ENCODE results near the gene DNM3.

Gene DNM3

DNA sequence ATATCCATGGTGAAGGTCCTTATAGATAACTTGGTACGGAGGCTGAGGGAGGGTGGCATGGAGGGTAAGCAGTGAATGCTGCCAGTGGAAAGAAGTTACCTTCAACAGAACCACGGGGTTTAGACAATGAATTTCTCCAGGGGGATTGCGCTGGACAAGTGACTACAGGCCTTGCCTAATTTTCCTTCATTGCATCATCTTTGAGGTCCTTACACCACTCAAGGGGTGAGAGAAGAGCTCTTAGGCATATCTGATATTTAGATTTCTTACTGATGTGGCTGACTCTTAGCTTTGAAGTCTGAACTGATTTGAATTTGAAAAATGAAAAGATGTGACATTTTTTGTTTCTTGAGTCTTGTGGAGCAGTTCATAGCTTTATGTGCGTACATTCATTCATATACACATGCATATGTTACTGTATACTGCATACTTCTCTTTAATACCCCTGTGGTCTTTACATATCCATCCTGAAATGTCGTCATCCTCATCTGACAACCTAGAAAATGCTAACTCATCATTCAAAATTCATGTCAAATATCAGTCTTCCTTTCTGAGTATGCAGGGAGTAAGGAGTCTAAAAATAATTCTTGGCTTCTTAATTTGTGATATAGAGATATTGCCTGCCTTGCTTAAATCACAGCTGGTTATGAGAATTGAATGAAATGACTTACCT, 63.6 kb downstream of the DNM3 start:
- DNase-seq (ENCODE audit: low spot score) = no peak
- TF ChIP-seq, protein P1, sequence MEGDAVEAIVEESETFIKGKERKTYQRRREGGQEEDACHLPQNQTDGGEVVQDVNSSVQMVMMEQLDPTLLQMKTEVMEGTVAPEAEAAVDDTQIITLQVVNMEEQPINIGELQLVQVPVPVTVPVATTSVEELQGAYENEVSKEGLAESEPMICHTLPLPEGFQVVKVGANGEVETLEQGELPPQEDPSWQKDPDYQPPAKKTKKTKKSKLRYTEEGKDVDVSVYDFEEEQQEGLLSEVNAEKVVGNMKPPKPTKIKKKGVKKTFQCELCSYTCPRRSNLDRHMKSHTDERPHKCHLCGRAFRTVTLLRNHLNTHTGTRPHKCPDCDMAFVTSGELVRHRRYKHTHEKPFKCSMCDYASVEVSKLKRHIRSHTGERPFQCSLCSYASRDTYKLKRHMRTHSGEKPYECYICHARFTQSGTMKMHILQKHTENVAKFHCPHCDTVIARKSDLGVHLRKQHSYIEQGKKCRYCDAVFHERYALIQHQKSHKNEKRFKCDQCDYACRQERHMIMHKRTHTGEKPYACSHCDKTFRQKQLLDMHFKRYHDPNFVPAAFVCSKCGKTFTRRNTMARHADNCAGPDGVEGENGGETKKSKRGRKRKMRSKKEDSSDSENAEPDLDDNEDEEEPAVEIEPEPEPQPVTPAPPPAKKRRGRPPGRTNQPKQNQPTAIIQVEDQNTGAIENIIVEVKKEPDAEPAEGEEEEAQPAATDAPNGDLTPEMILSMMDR (IDR thresholded peaks at IDR 0.05; ENCODE audit: extremely low read depth, insufficient read depth, missing control alignments) = no peak
- in situ Hi-C loops (cut with MboI; ENCODE audit: low pct_unique_long_range_greater_than_20kb, low sequenced_read_pairs, unreplicated experiment) = no loop called here

DNA sequence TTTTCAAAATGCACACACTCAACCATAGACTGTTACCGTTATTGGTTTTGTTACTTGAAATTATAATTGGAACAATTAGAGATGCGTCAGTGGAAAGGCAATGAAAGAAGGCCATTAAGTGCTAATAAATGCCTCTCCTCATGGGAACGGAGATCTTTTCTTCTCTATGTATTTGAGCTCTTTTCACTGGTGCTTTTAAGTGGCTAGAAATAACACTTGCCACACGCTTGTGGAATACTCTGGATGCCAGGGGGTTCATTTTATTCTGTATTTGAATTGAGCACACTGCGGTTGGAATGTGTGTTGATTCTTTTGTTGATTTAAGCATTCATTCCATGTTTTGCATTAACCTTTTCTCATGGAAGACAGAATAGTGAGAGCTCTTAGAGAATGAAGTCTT, 68.4 kb downstream of the DNM3 start:
- no peak for DNase-seq (ENCODE audit: low spot score)
- in situ Hi-C loops (cut with MboI; ENCODE audit: low pct_unique_long_range_greater_than_20kb, low sequenced_read_pairs, unreplicated experiment) = no loop called here
- TF ChIP-seq, protein P1 (IDR thresholded peaks at IDR 0.05; ENCODE audit: extremely low read depth, insufficient read depth, missing control alignments) = no peak

DNA sequence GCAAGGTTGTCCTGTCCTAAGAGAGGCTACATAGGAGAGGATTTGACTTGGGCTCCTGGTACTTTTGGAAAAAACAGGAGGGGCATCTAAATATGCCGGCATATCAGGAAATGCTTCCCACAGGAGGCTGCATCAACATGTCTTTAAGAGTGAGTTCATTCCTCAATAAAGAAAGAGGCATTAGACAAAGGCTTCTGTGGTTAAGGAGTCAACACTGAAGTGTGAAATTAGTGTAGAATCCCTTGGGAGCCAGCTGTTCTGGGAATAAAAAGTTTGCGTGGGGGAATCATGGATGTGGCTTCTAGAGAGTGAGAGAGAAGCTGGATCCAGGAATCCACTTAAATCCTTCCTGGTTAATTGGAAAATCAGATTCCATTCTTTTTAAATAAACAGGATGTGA, 69.5 kb downstream of the DNM3 start:
- in situ Hi-C loops (cut with MboI; ENCODE audit: low pct_unique_long_range_greater_than_20kb, low sequenced_read_pairs, unreplicated experiment) = no loop called here
- TF ChIP-seq, protein P1 (IDR thresholded peaks at IDR 0.05; ENCODE audit: extremely low read depth, insufficient read depth, missing control alignments) = no peak
- DNase-seq (ENCODE audit: low spot score) = no peak

DNA sequence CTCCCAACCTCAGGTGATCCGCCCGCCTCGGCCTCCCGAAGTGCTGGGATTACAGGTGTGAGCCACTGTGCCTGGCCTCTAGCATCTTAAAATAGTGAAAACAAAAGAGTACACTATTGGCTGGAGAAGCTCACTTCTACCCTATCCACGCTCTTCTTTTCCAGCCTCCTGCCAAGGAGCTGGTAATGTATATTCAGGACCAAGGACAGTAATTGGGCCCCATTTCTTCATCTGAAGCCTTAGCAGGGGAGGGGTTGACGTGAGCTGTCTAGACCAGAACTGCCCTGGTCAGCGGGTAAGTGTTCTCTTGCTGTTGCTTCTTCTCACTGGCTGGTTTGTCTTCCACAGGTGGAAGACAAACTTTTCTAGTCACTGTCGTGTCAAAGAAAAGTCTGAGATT, 70.2 kb downstream of the DNM3 start:
- DNase-seq (ENCODE audit: low spot score) = no peak
- TF ChIP-seq, protein P1 (IDR thresholded peaks at IDR 0.05; ENCODE audit: extremely low read depth, insufficient read depth, missing control alignments) = no peak
- in situ Hi-C loops (cut with MboI; ENCODE audit: low pct_unique_long_range_greater_than_20kb, low sequenced_read_pairs, unreplicated experiment) = no loop called here

DNA sequence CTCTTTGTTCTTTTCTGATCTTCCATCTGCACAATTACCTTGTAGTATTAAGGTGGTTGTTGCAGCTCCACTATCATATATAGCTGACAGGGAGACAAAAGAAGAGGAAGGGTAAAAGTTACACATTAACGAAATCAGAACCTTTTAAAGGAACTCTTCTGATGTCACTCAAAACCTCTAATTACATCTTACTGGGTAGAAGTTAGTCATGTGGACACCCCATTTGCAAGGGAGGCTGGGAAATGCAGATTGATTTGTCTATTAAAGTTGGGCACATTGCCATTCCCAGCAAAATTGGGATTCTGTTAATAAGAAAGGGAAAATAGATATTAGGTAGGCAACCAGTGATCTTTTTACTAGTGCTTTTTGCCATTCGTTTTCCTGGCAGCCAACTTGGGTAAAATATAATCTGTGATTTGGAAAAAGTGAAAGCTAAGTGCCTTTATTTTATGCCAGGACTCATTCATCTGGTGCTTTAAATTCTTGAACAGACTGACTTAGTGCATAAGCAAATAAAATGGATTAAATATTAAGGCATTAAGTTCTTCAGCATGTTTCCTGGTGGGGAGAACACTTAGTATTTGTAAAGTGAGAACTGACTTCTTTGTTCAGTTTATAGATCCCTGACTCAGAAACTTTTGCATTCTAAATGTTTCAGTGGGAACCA, 71.3 kb downstream of the DNM3 start:
- TF ChIP-seq, protein P1 (IDR thresholded peaks at IDR 0.05; ENCODE audit: extremely low read depth, insufficient read depth, missing control alignments) = no peak
- in situ Hi-C loops (cut with MboI; ENCODE audit: low pct_unique_long_range_greater_than_20kb, low sequenced_read_pairs, unreplicated experiment) = no loop called here
- no peak for DNase-seq (ENCODE audit: low spot score)

DNA sequence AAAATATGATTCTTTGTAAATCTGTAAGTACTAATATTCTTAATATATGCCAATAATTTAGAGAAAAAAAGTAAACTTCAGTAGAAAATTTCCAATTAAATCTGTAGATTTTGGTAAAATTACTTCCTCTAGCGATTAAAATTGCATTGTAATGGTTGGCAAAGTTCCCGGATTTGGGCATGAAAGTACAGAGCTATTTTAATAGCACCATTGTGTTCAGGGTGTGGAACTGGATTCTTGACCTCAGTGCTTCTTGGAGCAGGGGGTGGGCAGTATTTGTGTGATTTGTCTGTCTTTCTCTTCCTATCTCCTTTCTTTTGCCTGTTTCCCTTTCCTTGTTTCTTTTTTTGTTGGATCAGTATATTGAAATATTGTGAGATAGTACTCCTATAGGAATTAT, 72.1 kb downstream of the DNM3 start:
- TF ChIP-seq, protein P1 (IDR thresholded peaks at IDR 0.05; ENCODE audit: extremely low read depth, insufficient read depth, missing control alignments) = no peak
- in situ Hi-C loops (cut with MboI; ENCODE audit: low pct_unique_long_range_greater_than_20kb, low sequenced_read_pairs, unreplicated experiment) = no loop called here
- no peak for DNase-seq (ENCODE audit: low spot score)

All from GM13977 (cell line).